Stomach (tissue), 4 donors: ENCODE measurements around the gene PC.

ENCODE experiments used
- CTCF ChIP-seq, 7 experiments: fragments of 450-650 bp in 4 of 7; fragments of 200-600 bp in 3 of 7; sonication (generic) in 3 of 7; IDR thresholded peaks; one replicate each; pipeline ENCODE4 v1.5.1; 2016 to 2019; ENCODE audit warnings: antibody characterized with exemption in 7 of 7, control low read depth in 2 of 7, mild to moderate bottlenecking in 1 of 7
- POLR2A ChIP-seq, 4 donors: fragments of 450-650 bp; IDR thresholded peaks; one replicate each; pipeline ENCODE4 v1.6.1; 2016; ENCODE audit warnings: antibody characterized with exemption in 4 of 4, control low read depth in 2 of 4, mild to moderate bottlenecking in 1 of 4, moderate library complexity in 1 of 4
- POLR2AphosphoS5 ChIP-seq, 3 donors: sonication (generic); formaldehyde crosslinking; IDR thresholded peaks; one replicate each; pipeline ENCODE4 v1.6.1; 2016; ENCODE audit warnings: antibody characterized with exemption in 3 of 3

- TF ChIP-seq CTCF (IDR thresholded peaks at IDR 0.05) (no peak), POLR2A (IDR thresholded peaks at IDR 0.05) (no peak), POLR2AphosphoS5 (IDR thresholded peaks at IDR 0.05) (no peak)
Measured at GRCh38 chr11:66983275-66983924, 25.2 kb upstream of the PC start.
